Suppressor macrophage (primary cell): ENCODE data around the gene HDAC6.
A peak's percentile ranks its signal among the peaks of the same experiment; 100 is the strongest.

Experiments used
- DNase-seq, 4 experiments: peaks; one replicate each; pipeline ENCODE4 v3.0.0-alpha.2; 2020 to 2022
- total RNA-seq, 17 experiments: gene quantifications; one replicate each; lab custom pipeline; 2026; ENCODE audit warnings: mixed read lengths in 6 of 17, inconsistent platforms in 3 of 17; lab: John Stamatoyannopoulos, UW

The HDAC6 gene
- total RNA-seq, result 38.0 to 68.5 (median 49.9) reads per million in 17 experiments

DNA sequence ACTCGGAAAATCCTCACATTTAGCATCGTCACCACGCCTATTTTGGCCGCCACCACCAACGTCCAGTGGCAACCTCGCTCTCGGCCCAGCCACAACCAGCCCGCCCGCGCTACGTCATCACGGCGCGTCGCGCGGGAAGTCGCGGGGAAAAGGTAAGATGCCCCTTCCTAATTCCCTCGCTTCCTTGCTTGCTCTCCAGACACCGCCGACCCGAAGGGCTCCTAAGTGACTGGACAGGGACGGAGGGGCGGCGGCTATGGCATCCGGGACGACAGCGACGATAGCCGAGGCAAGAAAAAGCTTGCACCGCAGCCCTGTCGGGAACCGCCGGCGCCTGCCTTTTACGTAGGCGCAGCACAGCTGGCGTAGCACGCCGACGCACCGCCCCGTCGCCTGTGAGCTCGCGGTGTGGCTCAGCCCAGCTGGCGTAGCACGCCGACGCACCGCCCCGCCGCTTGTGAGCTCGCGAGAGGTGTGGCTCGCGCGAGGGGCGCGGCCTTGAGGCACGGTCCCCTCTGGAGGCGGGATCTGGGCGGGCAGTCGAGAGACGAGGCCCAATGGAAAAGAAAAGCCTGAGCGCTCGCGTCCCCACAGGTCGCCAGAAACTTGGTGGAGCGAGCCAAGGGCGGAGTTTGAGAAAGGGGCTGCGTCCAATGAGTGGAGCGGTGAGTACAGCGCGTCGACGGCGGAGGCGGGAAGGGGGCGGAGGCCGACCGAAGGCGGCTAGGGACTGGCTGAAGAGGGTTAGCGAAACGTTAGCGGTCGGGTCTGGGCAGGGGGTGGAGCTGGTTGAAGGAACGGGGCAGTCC lies at the start of gene HDAC6:
TSS of gene HDAC6 (plus strand) at position 788 of the 809 bp plus-strand sequence. CDS start 626 bp downstream, outside the sequence.
- DNase-seq, result peak; percentile 97 to 99 (median 98)

DNA sequence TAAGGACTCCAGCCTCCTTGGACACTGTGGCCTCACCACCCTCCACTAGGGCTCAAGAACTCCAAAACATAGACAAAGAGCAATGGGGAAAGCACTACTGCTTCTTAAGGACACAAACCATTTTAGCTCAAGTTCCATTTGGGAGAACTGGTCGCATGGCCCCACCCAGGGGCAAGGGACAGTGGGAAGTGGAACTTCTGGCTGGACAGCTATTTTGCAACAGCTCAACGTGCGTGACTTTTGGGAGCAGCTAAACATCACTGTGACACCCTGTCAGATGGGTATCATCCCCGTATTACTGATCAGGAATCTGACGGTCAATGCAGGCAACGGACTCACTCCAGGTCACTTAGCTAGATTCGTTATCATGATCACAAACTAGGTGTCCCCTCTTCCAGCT lies 49.4 kb upstream of the HDAC6 start:
- DNase-seq, result peak; percentile 22 to 62 (median 44)

DNA sequence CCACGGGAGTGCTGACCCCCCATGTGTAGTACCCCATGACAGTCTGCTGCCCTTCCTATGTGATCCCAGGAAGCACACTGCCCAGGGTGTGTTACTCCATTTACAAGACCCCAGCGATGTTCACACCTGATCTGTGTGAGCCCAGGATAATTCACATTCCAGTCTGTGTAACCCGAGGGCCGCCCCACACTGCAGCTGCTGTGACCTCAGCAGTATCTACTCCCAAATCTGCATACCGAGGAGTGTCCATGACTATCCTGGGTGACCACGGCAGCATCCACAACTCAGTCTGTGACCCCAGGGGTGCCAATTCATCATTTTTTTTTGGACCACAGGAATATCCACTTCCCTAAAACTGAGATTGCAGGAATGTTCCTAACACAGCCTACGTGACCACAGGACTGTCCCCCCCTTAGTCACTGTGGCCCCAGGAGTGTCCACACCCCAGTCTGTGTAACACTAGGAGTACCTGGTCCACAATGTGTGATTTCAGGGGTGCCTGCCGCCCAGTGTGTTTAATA lies 48.1 kb upstream of the HDAC6 start:
- peak in 2 of 4 experiments; percentile 4 to 11 for DNase-seq

DNA sequence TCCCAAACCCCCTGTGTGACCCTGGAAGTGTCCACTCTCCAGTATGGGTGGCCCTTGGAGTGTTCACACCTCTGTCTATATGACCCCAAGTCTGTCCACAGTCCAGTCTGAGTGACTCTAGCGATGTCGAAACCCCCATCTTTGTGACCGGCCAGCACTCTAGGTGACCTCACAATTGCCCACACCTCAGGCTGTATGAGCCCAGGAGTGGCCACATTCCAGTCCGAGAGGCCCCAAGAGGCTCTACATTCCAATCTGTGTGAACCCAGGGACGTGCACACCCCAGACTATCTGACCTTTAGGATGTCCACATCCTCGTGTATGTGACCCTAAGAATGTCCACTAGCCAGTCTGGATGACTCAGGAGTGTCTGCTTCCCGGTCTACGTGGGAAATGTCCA lies 47.6 kb upstream of the HDAC6 start:
- DNase-seq, result no peak

DNA sequence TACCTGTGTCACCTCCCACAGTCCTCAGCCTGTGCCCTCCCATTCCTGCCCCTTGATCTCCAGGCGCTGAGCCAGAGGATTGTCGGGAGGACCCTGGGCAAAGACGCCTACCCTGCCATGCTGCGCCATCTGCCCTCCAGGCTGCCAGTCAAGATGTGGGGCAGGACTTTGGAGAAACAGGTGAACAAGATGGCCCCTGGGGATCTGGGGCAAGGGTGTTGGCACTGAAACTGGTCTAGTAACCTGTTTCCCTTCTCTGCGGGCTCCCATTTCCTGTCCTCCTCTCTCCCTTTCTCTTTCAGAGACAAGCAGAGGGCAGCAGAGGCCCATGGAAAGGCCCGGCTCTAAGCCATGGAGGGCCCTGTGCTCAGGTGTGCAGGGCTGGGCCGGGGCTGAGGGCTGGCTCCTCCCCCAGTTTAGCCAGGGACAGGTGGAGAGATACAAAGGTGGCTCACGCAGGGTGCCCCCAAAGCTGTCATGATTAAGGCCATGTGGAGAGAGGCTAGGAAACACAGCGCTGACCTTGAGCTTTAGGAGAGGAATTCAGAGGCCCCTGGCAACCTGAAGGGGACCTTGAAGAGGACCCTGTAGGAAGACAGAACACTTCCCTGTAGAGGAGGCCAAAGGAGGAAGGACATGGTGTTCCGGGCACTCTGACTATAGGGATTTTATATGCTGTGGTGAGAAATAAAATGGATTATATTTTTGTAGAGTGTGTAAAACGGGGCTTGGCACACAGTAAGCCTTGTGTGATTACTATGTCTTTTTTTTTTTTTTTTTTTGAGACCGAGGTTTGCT lies 40.0 kb upstream of the HDAC6 start, which contains the start of gene GLOD5:
TSS of gene GLOD5 (plus strand) at position 74 of the 798 bp plus-strand sequence. CDS start at position 118, 44 bp downstream.
- peak in 1 of 4 experiments; percentile 7 for DNase-seq

DNA sequence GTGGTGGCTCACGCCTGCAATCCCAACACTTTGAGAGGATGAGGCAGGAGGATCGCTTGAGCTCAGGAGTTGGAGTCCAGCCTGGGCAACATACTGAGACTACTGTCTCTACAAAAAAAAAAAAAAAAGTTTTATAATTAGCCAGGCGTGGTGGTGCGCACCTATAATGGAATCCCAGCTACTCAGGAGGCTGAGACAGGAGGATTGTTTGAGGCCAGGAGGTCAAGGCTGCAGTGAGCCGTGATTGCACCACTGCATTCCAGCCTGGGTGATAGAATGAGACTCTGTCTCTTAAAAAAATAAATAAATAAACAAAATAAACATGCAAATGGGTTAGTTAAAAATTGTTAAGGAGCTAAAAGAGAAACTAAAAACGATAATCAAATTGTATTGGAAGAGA lies 32.6 kb upstream of the HDAC6 start:
- DNase-seq, result no peak

DNA sequence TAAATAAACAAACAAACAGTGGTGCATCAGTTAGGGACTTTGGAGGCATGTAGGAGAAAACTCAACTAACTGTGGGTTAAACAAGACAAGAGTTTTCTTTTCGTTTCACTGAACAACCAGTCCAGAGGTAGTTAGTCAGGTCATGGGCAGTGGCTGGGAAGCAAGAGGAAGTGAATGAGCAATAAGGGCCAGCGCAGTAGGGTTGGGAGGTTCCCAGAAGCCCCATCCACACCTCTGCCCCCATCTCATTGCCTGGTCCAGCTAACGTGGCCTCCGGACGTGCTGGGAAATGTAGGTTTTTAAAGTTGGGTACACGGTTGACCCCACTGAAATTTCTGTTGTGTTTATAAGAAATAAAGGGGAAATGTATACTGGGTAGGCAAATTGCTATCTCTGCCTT lies 31.6 kb upstream of the HDAC6 start:
- no peak for DNase-seq

DNA sequence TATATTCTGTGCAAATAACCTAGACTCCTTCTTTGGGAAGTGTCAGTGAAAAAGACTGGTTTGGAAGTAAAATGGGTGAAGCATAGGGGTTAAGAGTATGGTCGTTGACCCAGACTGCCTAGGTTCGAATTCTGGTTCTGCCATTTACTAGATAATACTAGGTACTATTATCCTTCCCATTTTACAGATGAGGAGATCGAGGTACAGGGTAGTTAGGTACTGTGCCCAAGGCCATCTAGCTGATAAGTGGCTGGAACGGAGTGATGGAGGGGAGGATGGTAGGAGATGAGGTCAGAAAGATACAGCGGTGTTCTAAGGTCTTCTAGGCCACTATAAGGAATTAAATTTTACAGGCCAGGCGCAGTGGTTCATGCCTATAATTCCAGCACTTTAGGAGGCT lies 29.3 kb upstream of the HDAC6 start:
- DNase-seq, result no peak

DNA sequence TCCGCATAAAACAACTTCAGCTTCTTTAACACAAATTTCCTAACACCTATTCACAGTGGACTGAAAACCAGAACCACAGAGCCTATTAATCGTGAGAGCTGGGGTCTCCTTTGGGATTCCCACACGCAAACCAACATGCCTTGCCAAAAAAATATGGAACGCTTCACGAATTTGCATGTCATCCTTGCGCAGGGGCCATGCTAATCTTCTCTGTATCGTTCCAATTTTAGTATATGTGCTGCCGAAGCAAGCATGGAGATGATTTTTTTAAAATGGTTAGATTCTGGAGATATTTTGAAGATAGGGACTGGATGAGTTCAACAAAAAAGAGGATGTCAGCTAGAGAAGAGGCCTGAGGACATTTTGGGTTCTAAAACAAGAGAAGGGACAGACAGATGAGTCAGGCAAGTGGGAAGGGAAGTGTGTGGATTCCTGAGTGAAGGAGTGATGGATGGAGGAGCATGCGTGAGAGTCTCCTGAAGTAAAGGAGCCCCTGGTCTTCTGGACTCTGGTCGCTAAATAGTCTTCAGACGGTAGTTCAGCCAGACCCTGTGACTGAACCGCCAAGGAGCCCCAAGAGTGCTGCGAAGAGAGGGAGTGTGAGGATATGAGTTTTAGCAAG lies 24.9 kb upstream of the HDAC6 start:
- DNase-seq, result no peak

DNA sequence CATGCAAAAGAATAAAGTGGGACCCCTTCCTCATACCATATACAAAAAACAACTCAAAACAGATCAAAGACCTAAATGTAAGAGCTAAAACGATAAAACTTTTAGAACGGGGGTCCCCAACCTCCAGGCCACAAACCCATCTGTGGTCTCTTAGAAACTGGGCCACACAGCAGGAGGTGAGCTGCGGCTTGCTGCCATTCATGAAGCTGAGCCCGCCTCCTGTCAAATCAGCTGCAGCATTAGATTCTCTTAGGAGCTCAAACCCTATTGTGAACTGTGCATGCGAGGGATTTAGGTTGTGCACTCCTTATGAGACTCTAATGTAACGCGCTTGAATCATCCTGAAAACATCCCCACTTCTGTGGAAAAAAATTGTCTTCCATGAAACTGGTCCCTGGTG lies 22.5 kb upstream of the HDAC6 start:
- no peak for DNase-seq

DNA sequence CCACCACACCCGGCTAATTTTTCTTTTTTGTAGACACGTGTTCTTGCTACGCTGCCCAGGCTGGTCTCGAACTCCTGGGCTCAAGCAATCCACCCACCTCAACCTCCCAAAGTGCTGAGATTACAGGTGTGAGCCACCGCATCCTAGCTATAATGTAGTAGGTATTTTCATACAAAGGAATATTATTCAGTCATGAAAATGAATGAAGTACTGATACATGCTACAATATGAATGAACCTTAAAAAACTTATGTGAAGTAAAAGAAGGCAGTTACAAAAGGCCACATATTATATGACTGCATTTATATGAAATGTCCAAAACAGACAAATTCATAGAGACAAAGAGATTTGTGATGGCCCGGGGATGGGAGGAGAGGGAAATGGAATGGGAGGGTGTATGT lies 20.2 kb upstream of the HDAC6 start:
- DNase-seq, result no peak

DNA sequence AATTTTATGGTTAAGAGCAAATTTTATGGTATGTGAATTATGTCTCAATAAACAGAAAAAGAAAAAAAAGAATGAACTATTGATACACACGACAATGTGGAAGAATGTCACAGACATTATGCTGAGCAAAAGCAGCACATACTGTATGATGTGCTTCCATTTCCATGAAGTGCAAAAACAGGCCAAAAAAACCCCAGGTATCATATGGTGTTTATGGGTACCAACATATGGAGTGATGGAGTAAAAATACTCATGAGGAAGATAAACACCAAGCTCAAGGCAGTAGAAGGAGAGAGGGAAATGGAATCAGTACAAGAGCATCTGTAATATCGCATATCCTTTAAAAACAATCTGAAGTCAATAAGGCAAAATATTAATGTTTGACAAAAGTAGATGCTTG lies 19.7 kb upstream of the HDAC6 start:
- DNase-seq, result no peak

DNA sequence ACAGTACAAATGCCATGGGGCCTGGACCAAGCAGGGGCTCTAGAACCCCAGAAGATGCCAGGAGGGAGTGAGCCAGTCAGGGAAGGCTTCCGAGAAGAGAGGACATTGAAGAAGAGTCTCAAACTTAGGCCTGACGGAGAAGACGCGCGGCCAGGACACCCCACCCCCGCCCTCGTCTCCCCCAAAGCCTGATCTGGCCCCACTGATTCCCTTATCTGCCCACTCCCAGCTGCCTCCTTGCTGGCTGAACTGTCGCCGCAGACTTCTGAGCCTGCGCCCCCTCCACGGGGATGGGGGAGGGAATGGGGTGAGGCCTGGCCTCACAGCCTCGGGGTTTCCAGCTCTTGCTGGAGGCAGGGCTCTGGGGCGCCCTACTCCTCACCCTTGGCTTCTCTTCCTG lies 19.1 kb upstream of the HDAC6 start:
- DNase-seq, result no peak

DNA sequence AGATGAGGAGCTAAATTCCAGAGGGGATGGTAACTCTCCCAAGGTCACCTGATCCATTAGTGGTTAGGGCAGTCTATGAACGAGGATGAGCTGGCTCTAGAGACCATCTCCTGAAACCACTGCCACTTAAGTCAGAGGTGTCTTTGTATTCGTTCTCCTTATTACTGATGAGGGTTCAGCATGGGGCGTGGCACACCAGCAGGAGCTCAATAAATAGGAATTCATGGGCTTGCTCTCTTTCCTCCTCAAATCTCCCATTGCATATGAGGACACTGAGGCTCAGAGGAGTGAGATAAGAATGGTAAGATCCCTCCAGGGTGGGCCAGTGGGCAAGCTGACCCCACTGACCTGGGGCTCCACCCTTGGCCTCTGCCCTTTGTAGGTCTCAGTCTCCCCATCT lies 17.1 kb upstream of the HDAC6 start:
- no peak for DNase-seq

DNA sequence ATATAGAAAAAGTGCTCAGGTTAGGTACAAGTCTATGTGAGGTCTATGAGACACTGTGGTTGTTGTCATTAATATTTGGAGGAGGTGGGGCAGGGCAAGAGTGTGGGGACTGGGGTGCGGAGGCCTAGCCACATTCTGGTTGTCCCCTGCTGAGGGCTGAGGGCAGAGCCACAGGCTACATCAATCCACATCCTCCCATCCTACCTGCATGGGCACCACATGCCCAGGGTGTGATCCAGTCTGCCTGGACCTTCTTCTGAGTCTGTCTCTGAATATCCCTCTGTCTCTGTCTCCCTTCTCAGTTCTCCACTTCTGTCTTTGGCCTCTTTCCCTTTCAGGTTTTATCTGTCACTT lies 16.7 kb upstream of the HDAC6 start:
- DNase-seq, result no peak

DNA sequence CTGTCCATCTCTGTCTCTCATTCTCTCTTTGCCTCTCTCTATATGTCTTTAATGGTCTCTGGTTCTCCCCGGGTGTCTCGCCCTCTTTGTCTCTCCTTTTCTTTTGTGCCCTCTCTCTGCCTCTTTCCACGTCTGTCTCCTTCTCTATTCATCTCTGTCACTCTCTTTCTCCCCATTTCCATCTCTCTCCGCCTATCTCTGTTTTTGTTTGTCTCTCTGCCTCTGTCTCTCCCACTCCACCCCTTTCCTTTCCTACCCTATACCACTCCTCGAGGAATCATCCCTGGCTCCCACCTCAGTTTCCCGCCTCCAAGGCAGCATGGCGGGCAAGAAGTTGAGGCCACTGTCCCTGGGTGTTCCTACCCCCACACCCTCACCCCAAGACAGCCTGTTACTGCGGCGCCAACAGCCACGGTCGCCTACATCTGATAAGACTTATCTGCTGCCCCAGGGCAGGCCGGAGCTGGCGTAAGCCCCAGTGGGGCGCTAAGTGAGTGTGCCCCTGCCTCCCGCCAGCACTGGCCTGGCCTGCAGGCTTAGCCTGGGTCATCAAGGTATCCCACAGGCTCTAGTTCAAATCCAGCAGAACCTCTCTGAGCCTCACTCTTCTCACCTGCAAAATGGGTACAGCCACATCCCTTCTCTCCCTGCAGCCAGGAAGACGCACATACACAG lies 16.2 kb upstream of the HDAC6 start:
- no peak for DNase-seq

DNA sequence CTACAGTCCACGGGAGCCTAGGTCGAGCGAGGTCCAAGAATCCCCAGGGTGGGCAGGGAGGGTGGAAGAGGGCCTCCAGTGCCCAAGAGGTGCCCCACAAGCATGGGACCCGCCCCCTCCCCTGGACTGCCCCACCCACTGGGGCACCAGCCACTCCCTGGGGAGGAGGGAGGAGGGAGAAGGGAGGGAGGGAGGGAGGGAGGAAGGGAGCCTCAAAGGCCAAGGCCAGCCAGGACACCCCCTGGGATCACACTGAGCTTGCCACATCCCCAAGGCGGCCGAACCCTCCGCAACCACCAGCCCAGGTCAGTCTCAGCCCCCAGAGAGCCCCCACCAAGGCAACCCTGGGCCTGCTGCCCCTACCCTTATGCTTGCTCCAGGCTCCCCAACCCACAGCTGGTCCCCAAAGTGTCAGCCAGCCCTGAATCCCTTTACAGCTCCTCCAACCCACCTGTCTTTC lies 15.5 kb upstream of the HDAC6 start, which contains the start of gene GATA1:
TSS of gene GATA1 (plus strand) at position 250 of the 460 bp plus-strand sequence. CDS start 4,520 bp downstream, outside the sequence.
- DNase-seq, result no peak

DNA sequence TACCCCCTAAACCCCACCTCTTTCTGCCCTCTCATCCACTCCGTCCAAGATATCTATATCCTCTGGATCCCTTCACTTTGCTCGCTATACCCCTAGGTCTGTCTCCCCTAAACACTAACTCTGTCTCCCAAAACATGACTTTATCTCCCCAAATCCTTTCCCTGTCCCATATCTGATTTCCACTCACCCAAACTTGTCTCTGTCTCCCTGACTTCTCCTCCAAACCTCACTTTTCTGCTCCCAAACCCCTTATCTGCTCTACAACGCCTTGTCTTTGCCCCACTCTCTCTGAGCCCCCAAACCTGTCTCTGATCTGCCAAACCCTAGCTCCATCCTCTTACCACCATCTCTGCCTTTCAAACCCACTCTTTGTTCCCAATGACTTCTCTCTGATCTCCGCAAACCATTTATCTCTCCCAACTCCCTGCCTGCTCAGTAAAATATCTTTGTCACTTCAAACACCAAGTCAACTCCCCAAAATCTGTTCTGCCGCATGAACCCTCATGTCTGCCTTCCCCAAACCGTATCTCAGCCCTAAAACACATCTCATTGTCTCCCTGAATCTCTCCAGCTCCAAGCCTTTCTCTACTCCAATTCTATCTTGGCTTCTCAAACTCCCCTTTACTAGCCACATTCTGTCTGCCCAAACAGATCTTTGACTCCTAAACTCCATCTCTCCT lies 14.9 kb upstream of the HDAC6 start:
- no peak for DNase-seq

DNA sequence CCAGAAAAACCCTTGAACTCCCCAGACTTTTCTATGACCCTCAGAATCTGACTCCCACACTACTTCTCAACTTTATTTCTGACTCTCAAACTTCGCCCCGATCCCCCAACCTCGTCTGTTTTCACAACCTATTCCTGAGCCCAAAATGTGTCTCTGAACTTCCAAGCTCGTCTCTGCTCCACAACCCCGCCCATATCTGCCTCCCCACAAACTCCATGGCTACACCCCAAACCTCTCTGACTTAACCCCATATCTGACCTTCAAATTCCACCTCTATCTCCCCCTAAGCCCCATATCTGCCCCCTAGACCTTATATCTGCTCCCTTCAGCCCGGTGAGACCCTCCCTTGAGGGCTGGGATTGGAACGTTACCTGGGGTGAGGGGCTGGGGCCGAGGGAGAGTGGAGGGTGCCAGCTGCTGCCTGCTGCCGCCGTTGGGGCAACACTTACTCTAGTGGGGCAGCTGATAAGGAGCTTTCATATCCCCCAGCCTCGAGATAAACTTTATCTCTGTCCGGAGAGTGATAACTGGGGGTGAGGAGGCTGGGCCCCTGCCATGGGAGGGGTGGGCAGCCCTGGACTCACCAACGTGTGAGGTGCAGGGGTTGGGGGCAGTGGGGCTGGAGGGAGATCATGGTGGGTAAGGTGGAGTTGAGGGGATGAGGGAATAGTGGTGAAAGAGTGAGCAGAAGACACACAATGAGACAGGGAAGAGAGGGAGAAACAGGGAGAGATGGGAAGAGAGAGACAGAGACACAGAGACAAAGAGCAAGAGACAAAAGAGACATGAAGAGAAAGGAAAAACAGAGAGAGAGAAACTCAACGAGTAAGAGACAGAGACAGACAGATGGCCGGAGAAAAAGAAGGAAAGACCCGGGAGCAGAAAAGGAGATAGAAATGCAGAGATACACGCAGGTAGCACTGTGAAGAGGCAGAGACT lies 14.1 kb upstream of the HDAC6 start:
- no peak for DNase-seq
